Neuronal stem cell (in vitro differentiated cells): Measurements from ENCODE around the gene ZNF514.
A peak's percentile ranks its signal among the peaks of the same experiment; 100 is the strongest.

Source experiments
- DNase-seq: peaks from one replicate; pipeline ENCODE4 v3.0.0-alpha.2; 2013; ENCODE audit warnings: low spot score
- H2AFZ ChIP-seq: one replicate; pipeline ENCODE4 v1.6.1; 2013; ENCODE audit warnings: mild to moderate bottlenecking, low read length, inconsistent platforms
- H2AK5ac ChIP-seq: 2 replicates; pipeline ENCODE4 v1.6.1; 2013; ENCODE audit warnings: low read depth, mild to moderate bottlenecking, inconsistent platforms, low read length, moderate library complexity, mixed read lengths
- H2BK120ac ChIP-seq: 2 replicates; pipeline ENCODE4 v1.6.1; 2013; ENCODE audit warnings: low read depth, mild to moderate bottlenecking, inconsistent platforms, low read length, moderate library complexity, mixed read lengths
- H2BK12ac ChIP-seq: one replicate; pipeline ENCODE4 v1.6.1; 2013; ENCODE audit warnings: low read length, inconsistent platforms
- H2BK15ac ChIP-seq: 2 replicates; pipeline ENCODE4 v1.6.1; 2013; ENCODE audit warnings: mild to moderate bottlenecking, low read length, inconsistent platforms, mixed read lengths
- H2BK5ac ChIP-seq: one replicate; pipeline ENCODE4 v1.6.1; 2013; ENCODE audit warnings: inconsistent platforms, mild to moderate bottlenecking, low read length, moderate library complexity
- H3K14ac ChIP-seq: one replicate; pipeline ENCODE4 v1.6.1; 2013; ENCODE audit warnings: low read length, inconsistent platforms
- H3K18ac ChIP-seq: 2 replicates; pipeline ENCODE4 v1.6.1; 2013; ENCODE audit warnings: low read length, inconsistent platforms
- H3K23ac ChIP-seq: 2 replicates; pipeline ENCODE4 v1.6.1; 2013; ENCODE audit warnings: low read depth, mild to moderate bottlenecking, mixed read lengths, low read length, inconsistent platforms; ENCODE audit not compliant: poor library complexity
- H3K27ac ChIP-seq: replicated peaks from 3 replicates; pipeline ENCODE4 v1.5.1; 2013; ENCODE audit warnings: low read length, inconsistent platforms
- H3K27me3 ChIP-seq, 3 experiments: 2 replicates each; pipeline ENCODE4 v1.6.1; 2013; ENCODE audit warnings: low read length in 3 of 3, mild to moderate bottlenecking in 2 of 3, inconsistent platforms in 1 of 3, low read depth in 1 of 3, mixed read lengths in 1 of 3, moderate library complexity in 1 of 3; ENCODE audit not compliant: control insufficient read depth in 3 of 3, insufficient read depth in 3 of 3
- H3K36me3 ChIP-seq, 2 donors: replicated peaks in 1 of 2; 2 replicates each; pipeline ENCODE4 v1.6.1; 2013; ENCODE audit warnings: low read length in 2 of 2; ENCODE audit not compliant: control insufficient read depth in 2 of 2, insufficient read depth in 2 of 2
- H3K4ac ChIP-seq: 2 replicates; pipeline ENCODE4 v1.6.1; 2013; ENCODE audit warnings: inconsistent platforms, mild to moderate bottlenecking, low read length, moderate library complexity
- H3K4me1 ChIP-seq, 2 donors: 1 replicate in 1 of 2; 2 replicates in 1 of 2; pipeline ENCODE4 v1.6.1; 2013; ENCODE audit warnings: low read length in 2 of 2, low read depth in 1 of 2; ENCODE audit not compliant: control insufficient read depth in 2 of 2, insufficient read depth in 1 of 2
- H3K4me2 ChIP-seq: one replicate; pipeline ENCODE4 v1.6.1; 2013; ENCODE audit warnings: mild to moderate bottlenecking, low read length, inconsistent platforms; ENCODE audit not compliant: insufficient read depth, poor library complexity, severe bottlenecking
- H3K4me3 ChIP-seq, 2 donors: 2 replicates each; pipeline ENCODE4 v1.5.1; 2013; ENCODE audit warnings: low read length in 2 of 2, mild to moderate bottlenecking in 2 of 2, inconsistent platforms in 1 of 2, moderate library complexity in 1 of 2
- H3K79me1 ChIP-seq: one replicate; pipeline ENCODE4 v1.6.1; 2013; ENCODE audit warnings: low read depth, mild to moderate bottlenecking, inconsistent platforms, low read length, moderate library complexity
- H3K9ac ChIP-seq: one replicate; pipeline ENCODE4 v1.6.1; 2013; ENCODE audit warnings: mild to moderate bottlenecking, low read depth, low read length, inconsistent platforms; ENCODE audit not compliant: poor library complexity
- H3K9me3 ChIP-seq, 2 donors: replicated peaks in 1 of 2; 2 replicates each; pipeline versions ENCODE3 to v1.6.1; 2013; ENCODE audit warnings: low read length in 2 of 2, mild to moderate bottlenecking in 2 of 2, inconsistent platforms in 1 of 2, low read depth in 1 of 2, mixed read lengths in 1 of 2, moderate library complexity in 1 of 2; ENCODE audit not compliant: control insufficient read depth in 2 of 2, insufficient read depth in 1 of 2
- H4K8ac ChIP-seq: one replicate; pipeline ENCODE4 v1.6.1; 2013; ENCODE audit warnings: low read depth, mild to moderate bottlenecking, inconsistent platforms, low read length, moderate library complexity
- H4K91ac ChIP-seq: one replicate; pipeline ENCODE4 v1.6.1; 2013; ENCODE audit warnings: low read length, low read depth, mild to moderate bottlenecking, inconsistent platforms; ENCODE audit not compliant: poor library complexity
- WGBS, 2 donors: extraction: QIAGEN DNeasy Blood & Tissue Kit; methylation state at CpG; one replicate each; pipeline ENCODE4 v1.1.7; 2013; ENCODE audit warnings: missing lambda C conversion rate in 2 of 2, mixed read lengths in 1 of 2; ENCODE audit not compliant: insufficient read length in 2 of 2, insufficient replicate concordance in 1 of 2; ENCODE audit errors: extremely low coverage in 2 of 2; 5-methylcytosine and 5-hydroxymethylcytosine counted together

The ZNF514 gene

GRCh38 chr2:95185973-95186372, 26.3 kb upstream of the ZNF514 start:
- no peak overlapping the region for H3K27ac ChIP-seq
- H3K27me3 ChIP-seq: no peaks in the 10 kb centered on the region
- no peak overlapping the region for H2AFZ ChIP-seq
- no peak overlapping the region for H2BK5ac ChIP-seq
- peaks cover 6 to 9% of the 10 kb centered on the region in 2 donors for H3K9me3 ChIP-seq
- no peak overlapping the region for H2AK5ac ChIP-seq
- DNase-seq: no peak
- H2BK12ac ChIP-seq: no peak overlapping the region
- no CpG with 5 or more reads among the region's 2 CpGs for WGBS, 2 donors
- H3K4me3 ChIP-seq: no peak overlapping the region
- H3K18ac ChIP-seq: no peak overlapping the region
- H4K91ac ChIP-seq: no peak overlapping the region
- H3K36me3 ChIP-seq: peaks cover 18 to 24% of the 10 kb centered on the region in 2 donors
- H3K4ac ChIP-seq: no peak overlapping the region
- no peaks in the 10 kb centered on the region for H3K79me1 ChIP-seq
- H3K9ac ChIP-seq: no peak overlapping the region
- H3K4me1 ChIP-seq: no peaks in the 10 kb centered on the region
- H2BK15ac ChIP-seq: no peak overlapping the region
- H2BK120ac ChIP-seq: no peak overlapping the region
- H4K8ac ChIP-seq: no peak overlapping the region
- no peak overlapping the region for H3K23ac ChIP-seq
- H3K4me2 ChIP-seq: no peak overlapping the region
- H3K14ac ChIP-seq: no peak overlapping the region

DNA sequence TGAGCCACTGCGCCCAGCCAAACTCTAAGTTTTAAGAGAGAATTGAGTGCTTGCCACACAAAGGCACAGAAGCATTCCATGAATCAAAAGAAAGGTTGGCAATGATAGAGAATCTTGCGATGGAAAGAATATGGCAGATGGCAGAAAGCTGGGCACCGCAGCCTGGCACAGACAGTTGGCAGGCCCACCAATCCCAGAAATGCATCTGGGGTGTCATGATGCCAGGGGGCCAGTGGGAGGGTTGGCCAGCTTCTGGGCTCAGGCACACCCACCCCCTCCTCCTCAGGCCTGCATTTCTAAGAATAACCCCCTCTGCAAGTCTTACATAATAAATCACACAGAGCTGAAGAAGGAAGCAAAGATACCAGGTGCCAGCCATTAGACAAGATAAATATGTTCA, 25.5 kb upstream of the ZNF514 start:
- H3K4ac ChIP-seq: no peak overlapping the region
- no peak overlapping the region for H3K4me2 ChIP-seq
- no peak overlapping the region for H3K14ac ChIP-seq
- no peak overlapping the region for H3K23ac ChIP-seq
- no peak overlapping the region for H2BK15ac ChIP-seq
- peaks cover 21 to 32% of the 10 kb centered on the region in 2 donors for H3K36me3 ChIP-seq
- no peak overlapping the region for H3K4me3 ChIP-seq
- no peaks in the 10 kb centered on the region for H3K4me1 ChIP-seq
- H3K9me3 ChIP-seq: peaks cover 9 to 13% of the 10 kb centered on the region in 2 donors
- no peak overlapping the region for H3K18ac ChIP-seq
- no peak overlapping the region for H4K8ac ChIP-seq
- H2BK12ac ChIP-seq: no peak overlapping the region
- peaks cover 2% of the 10 kb centered on the region for H3K79me1 ChIP-seq
- no CpG with 5 or more reads among the region's 3 CpGs for WGBS, 2 donors
- no peak overlapping the region for H2BK5ac ChIP-seq
- H3K27me3 ChIP-seq: no peaks in the 10 kb centered on the region
- no peak overlapping the region for H2BK120ac ChIP-seq
- no peak overlapping the region for H3K9ac ChIP-seq
- H2AK5ac ChIP-seq: no peak overlapping the region
- H3K27ac ChIP-seq: no peak overlapping the region
- no peak for DNase-seq
- H4K91ac ChIP-seq: no peak overlapping the region
- no peak overlapping the region for H2AFZ ChIP-seq

DNA sequence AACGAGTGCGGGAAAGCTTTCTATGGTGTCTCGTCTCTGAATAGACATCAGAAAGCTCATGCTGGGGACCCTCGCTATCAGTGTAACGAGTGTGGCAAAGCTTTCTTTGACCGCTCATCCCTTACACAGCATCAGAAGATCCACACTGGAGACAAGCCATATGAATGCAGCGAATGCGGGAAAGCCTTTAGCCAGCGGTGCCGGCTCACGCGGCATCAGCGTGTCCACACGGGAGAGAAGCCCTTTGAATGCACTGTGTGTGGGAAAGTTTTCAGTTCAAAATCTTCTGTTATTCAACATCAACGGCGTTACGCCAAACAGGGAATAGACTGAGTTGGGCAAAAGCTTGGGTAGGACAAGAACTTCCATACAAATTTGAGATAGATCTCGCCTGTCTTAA, 22.1 kb upstream of the ZNF514 start:
- no peak overlapping the region for H2BK12ac ChIP-seq
- no peak overlapping the region for H4K8ac ChIP-seq
- no CpG with 5 or more reads among the region's 18 CpGs for WGBS, 2 donors
- no peak overlapping the region for H3K4me3 ChIP-seq
- peaks cover 29 to 46% of the 10 kb centered on the region in 2 donors for H3K36me3 ChIP-seq
- H3K23ac ChIP-seq: no peak overlapping the region
- H3K18ac ChIP-seq: no peak overlapping the region
- peaks cover 2% of the 10 kb centered on the region for H3K79me1 ChIP-seq
- no peaks in the 10 kb centered on the region for H3K27me3 ChIP-seq
- no peak overlapping the region for H2AK5ac ChIP-seq
- no peak overlapping the region for H3K14ac ChIP-seq
- H2BK5ac ChIP-seq: no peak overlapping the region
- no peak overlapping the region for H2BK15ac ChIP-seq
- H3K4me1 ChIP-seq: no peaks in the 10 kb centered on the region
- H2BK120ac ChIP-seq: no peak overlapping the region
- no peak overlapping the region for H3K4me2 ChIP-seq
- no peak for DNase-seq
- H4K91ac ChIP-seq: no peak overlapping the region
- no peak overlapping the region for H3K27ac ChIP-seq
- peaks cover 9 to 17% of the 10 kb centered on the region in 2 donors for H3K9me3 ChIP-seq
- no peak overlapping the region for H2AFZ ChIP-seq
- no peak overlapping the region for H3K9ac ChIP-seq
- no peak overlapping the region for H3K4ac ChIP-seq

GRCh38 chr2:95179451-95179850, 19.8 kb upstream of the ZNF514 start:
- Histone ChIP-seq H3K27ac (no peak overlapping the region), H4K8ac (no peak overlapping the region), H2BK15ac (no peak overlapping the region), H2AFZ (no peak overlapping the region), H4K91ac (no peak overlapping the region), H3K9me3 (peaks cover 9 to 17% of the 10 kb centered on the region in 2 donors), H2AK5ac (no peak overlapping the region), H3K36me3 (peaks cover 29 to 46% of the 10 kb centered on the region in 2 donors), H3K4ac (no peak overlapping the region), H3K79me1 (peaks cover 2% of the 10 kb centered on the region), H3K18ac (no peak overlapping the region), H3K23ac (no peak overlapping the region), H3K9ac (no peak overlapping the region), H3K4me1 (peaks cover 0 to 2% of the 10 kb centered on the region in 2 donors), H2BK5ac (no peak overlapping the region), H2BK120ac (no peak overlapping the region), H2BK12ac (no peak overlapping the region), H3K14ac (no peak overlapping the region), H3K27me3 (no peaks in the 10 kb centered on the region), H3K4me3 (peak overlapping the region in 1 of 2 donors; percentile 53), H3K4me2 (no peak overlapping the region)
- no peak for DNase-seq
- WGBS, 2 donors: no CpG with 5 or more reads among the region's 7 CpGs
